Loucy (cell line): ENCODE data around the gene SRRM3.

ENCODE experiments used
- H2AFZ ChIP-seq: fragments of 200-600 bp; sonication (generic); 2 replicates; pipeline ENCODE4 v1.6.0; 2016; ENCODE audit warnings: antibody characterized with exemption, mild to moderate bottlenecking, low read length, moderate library complexity
- H3F3A ChIP-seq: fragments of 200-600 bp; 2 replicates; pipeline ENCODE4 v1.6.0; 2016; ENCODE audit warnings: antibody characterized with exemption, low read depth, mild to moderate bottlenecking
- H3K27me3 ChIP-seq: fragments of 200-600 bp; sonication (generic); 2 replicates; pipeline ENCODE4 v1.6.1; 2014; ENCODE audit warnings: low read length, mild to moderate bottlenecking; ENCODE audit not compliant: insufficient read depth, poor library complexity, severe bottlenecking
- H3K36me3 ChIP-seq: fragments of 200-600 bp; sonication (generic); 2 replicates; pipeline ENCODE4 v1.6.1; 2016; ENCODE audit warnings: low read length; ENCODE audit not compliant: insufficient read depth
- H3K4me1 ChIP-seq: fragments of 200-600 bp; sonication (generic); 2 replicates; pipeline ENCODE4 v1.5.1; 2014; ENCODE audit warnings: low read length, mild to moderate bottlenecking; ENCODE audit not compliant: insufficient read depth, poor library complexity, severe bottlenecking
- H3K4me2 ChIP-seq: fragments of 200-600 bp; sonication (generic); 2 replicates; pipeline ENCODE4 v1.6.0; 2014; ENCODE audit warnings: antibody characterized with exemption, low read length, low read depth, mild to moderate bottlenecking; ENCODE audit not compliant: poor library complexity, severe bottlenecking
- H3K4me3 ChIP-seq: fragments of 200-600 bp; sonication (generic); 2 replicates; pipeline ENCODE4 v1.5.1; 2014; ENCODE audit warnings: low read length, mild to moderate bottlenecking, mixed read lengths; ENCODE audit not compliant: poor library complexity, severe bottlenecking
- H3K79me2 ChIP-seq: fragments of 200-600 bp; sonication (generic); 2 replicates; pipeline ENCODE4 v1.6.1; 2014; ENCODE audit warnings: low read length; ENCODE audit not compliant: insufficient read depth
- H3K9ac ChIP-seq: fragments of 200-600 bp; sonication (generic); 2 replicates; pipeline ENCODE4 v1.6.0; 2014; ENCODE audit warnings: mild to moderate bottlenecking, low read depth, low read length, moderate library complexity; ENCODE audit not compliant: poor library complexity, severe bottlenecking
- H3K9me2 ChIP-seq: fragments of 200-600 bp; sonication (generic); replicated peaks from 2 replicates; pipeline ENCODE4 v1.6.1; 2016; ENCODE audit warnings: low read depth, low read length, mixed read lengths
- H3K9me3 ChIP-seq: fragments of 200-600 bp; sonication (generic); 2 replicates; pipeline ENCODE4 v1.6.1; 2014; ENCODE audit warnings: mild to moderate bottlenecking, antibody characterized with exemption, low read length, low read depth; ENCODE audit not compliant: insufficient read depth
- H4K20me1 ChIP-seq: fragments of 200-600 bp; sonication (generic); 2 replicates; pipeline ENCODE4 v1.6.0; 2014; ENCODE audit warnings: antibody characterized with exemption, low read length, mild to moderate bottlenecking; ENCODE audit not compliant: insufficient read depth, poor library complexity, severe bottlenecking
- CTCF ChIP-seq: fragments of 200-600 bp; sonication (generic); conservative IDR thresholded peaks from 2 replicates; pipeline ENCODE4 v1.5.1; 2014; ENCODE audit warnings: mild to moderate bottlenecking, antibody characterized with exemption, low read length
- EZH2phosphoT487 ChIP-seq: fragments of 200-600 bp; IDR thresholded peaks from 2 replicates; pipeline ENCODE4 v1.6.1; 2018; ENCODE audit warnings: antibody characterized with exemption, mild to moderate bottlenecking, moderate library complexity, borderline replicate concordance

The SRRM3 gene

GRCh38 chr7:76232698-76233097 is 31.0 kb downstream of the SRRM3 start:
- no peaks in the 10 kb centered on the region for H3K36me3 ChIP-seq
- no peaks in the 10 kb centered on the region for H3F3A ChIP-seq
- H2AFZ ChIP-seq = no peak overlapping the region
- no peaks in the 10 kb centered on the region for H4K20me1 ChIP-seq
- H3K9me3 ChIP-seq = no peaks in the 10 kb centered on the region
- H3K79me2 ChIP-seq = no peaks in the 10 kb centered on the region
- no peaks in the 10 kb centered on the region for H3K9me2 ChIP-seq
- no peaks in the 10 kb centered on the region for H3K27me3 ChIP-seq
- no peak overlapping the region for H3K4me2 ChIP-seq
- H3K4me3 ChIP-seq = no peak overlapping the region
- TF ChIP-seq CTCF = no peak
- no peak for TF ChIP-seq EZH2phosphoT487
- H3K9ac ChIP-seq = no peak overlapping the region
- H3K4me1 ChIP-seq = no peaks in the 10 kb centered on the region

GRCh38 chr7:76233538-76234281 is 32.0 kb downstream of the SRRM3 start:
- H3K27me3 ChIP-seq = no peaks in the 10 kb centered on the region
- no peaks in the 10 kb centered on the region for H3K9me2 ChIP-seq
- H3K9ac ChIP-seq = no peak overlapping the region
- H4K20me1 ChIP-seq = no peaks in the 10 kb centered on the region
- H3K9me3 ChIP-seq = no peaks in the 10 kb centered on the region
- no peaks in the 10 kb centered on the region for H3F3A ChIP-seq
- no peak overlapping the region for H3K4me2 ChIP-seq
- TF ChIP-seq CTCF = no peak
- no peak for TF ChIP-seq EZH2phosphoT487
- H3K4me1 ChIP-seq = no peaks in the 10 kb centered on the region
- H3K79me2 ChIP-seq = no peaks in the 10 kb centered on the region
- H3K4me3 ChIP-seq = no peak overlapping the region
- no peak overlapping the region for H2AFZ ChIP-seq
- H3K36me3 ChIP-seq = no peaks in the 10 kb centered on the region

GRCh38 chr7:76234282-76234584 is 32.5 kb downstream of the SRRM3 start:
- no peaks in the 10 kb centered on the region for H3K36me3 ChIP-seq
- no peak overlapping the region for H2AFZ ChIP-seq
- H3K4me1 ChIP-seq = no peaks in the 10 kb centered on the region
- no peak overlapping the region for H3K4me2 ChIP-seq
- H3F3A ChIP-seq = no peaks in the 10 kb centered on the region
- no peak overlapping the region for H3K4me3 ChIP-seq
- TF ChIP-seq EZH2phosphoT487 (no peak), CTCF (no peak)
- no peaks in the 10 kb centered on the region for H3K9me2 ChIP-seq
- no peaks in the 10 kb centered on the region for H3K79me2 ChIP-seq
- H3K27me3 ChIP-seq = no peaks in the 10 kb centered on the region
- H3K9me3 ChIP-seq = no peaks in the 10 kb centered on the region
- no peak overlapping the region for H3K9ac ChIP-seq
- H4K20me1 ChIP-seq = no peaks in the 10 kb centered on the region
